ENCODE data around the gene NDUFAF3. TPM values are rescaled to one million over a fixed set of nuclear protein-coding genes. Genes with fewer than 3 reads are reported as not detected.

NDUFAF3 gene
- total RNA-seq, 1 donor from 2014 or later = 60.4 TPM

DNA sequence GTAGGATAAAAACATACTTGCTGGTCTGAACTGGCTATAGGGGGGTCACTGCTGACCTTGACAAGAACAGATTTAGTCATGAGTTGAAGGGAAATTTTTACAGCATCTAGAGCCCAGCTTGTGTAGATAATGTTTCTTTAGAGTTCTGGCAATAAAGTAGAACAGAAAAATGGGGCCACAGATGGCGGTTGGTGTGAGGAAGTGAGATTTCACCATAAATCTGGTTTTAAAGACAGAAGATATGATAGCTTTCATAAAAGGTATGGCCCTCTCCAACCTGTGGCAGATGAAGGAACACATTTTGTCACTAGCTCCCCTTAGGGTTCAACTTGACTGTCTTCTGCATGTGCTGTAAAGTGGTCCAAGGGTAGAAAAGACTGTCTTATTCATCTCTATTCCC is 31.6 kb downstream of the NDUFAF3 start:
- no peak overlapping the region for H3K4me3 Mint-ChIP-seq (ENCODE audit: unreplicated experiment)
- peaks cover 30% of the 10 kb centered on the region for H3K36me3 Mint-ChIP-seq (ENCODE audit: low read depth)
- no peak for DNase-seq (ENCODE audit: low spot score)
- no peaks in the 10 kb centered on the region for H3K9me3 Mint-ChIP-seq (ENCODE audit: low read depth)
- H3K4me1 Mint-ChIP-seq (ENCODE audit: low read depth) = peaks cover 6% of the 10 kb centered on the region
- TF ChIP-seq CTCF (IDR thresholded peaks at IDR 0.05) = no peak
- H3K27me3 Mint-ChIP-seq (ENCODE audit: low read depth) = no peaks in the 10 kb centered on the region
- no peak overlapping the region for H3K27ac Mint-ChIP-seq (ENCODE audit: unreplicated experiment)

- H3K9me3 Mint-ChIP-seq (ENCODE audit: low read depth) = no peaks in the 10 kb centered on the region
- TF ChIP-seq CTCF (IDR thresholded peaks at IDR 0.05) = no peak
- DNase-seq (ENCODE audit: low spot score) = no peak
- no peak overlapping the region for H3K4me3 Mint-ChIP-seq (ENCODE audit: unreplicated experiment)
- H3K27me3 Mint-ChIP-seq (ENCODE audit: low read depth) = no peaks in the 10 kb centered on the region
- H3K27ac Mint-ChIP-seq (ENCODE audit: unreplicated experiment) = no peak overlapping the region
- H3K36me3 Mint-ChIP-seq (ENCODE audit: low read depth) = peaks cover 30% of the 10 kb centered on the region
- H3K4me1 Mint-ChIP-seq (ENCODE audit: low read depth) = peaks cover 6% of the 10 kb centered on the region
Measured at GRCh38 chr3:49054344-49054862, 32.5 kb downstream of the NDUFAF3 start.

DNA sequence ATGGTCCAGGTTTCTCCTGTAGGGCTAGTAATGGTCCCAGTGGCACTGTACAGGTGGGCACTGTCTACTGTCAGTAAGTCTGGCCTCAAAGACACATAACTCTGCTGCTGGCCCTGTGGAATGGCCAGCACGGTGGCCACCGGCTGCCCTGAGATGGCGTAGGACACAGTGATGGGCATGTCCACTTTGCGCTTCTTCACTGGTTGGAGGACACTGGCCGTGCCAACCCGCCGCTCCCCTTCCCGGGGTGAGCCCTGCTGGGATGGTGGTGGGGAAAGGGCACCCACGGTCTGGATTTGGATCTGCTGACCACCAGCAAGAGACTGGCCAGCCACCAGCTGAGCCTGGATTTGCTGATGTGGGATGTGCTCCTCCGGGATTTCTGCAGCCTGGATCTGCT is 35.3 kb downstream of the NDUFAF3 start:
- DNase-seq (ENCODE audit: low spot score) = no peak
- Mint-ChIP-seq H3K4me3 (ENCODE audit: unreplicated experiment) (no peak overlapping the region), H3K27me3 (ENCODE audit: low read depth) (no peaks in the 10 kb centered on the region), H3K9me3 (ENCODE audit: low read depth) (no peaks in the 10 kb centered on the region), H3K27ac (ENCODE audit: unreplicated experiment) (peak overlapping the region; percentile 12), H3K36me3 (ENCODE audit: low read depth) (peaks cover 27% of the 10 kb centered on the region), H3K4me1 (ENCODE audit: low read depth) (peaks cover 6% of the 10 kb centered on the region)
- TF ChIP-seq CTCF (IDR thresholded peaks at IDR 0.05) = no peak

DNA sequence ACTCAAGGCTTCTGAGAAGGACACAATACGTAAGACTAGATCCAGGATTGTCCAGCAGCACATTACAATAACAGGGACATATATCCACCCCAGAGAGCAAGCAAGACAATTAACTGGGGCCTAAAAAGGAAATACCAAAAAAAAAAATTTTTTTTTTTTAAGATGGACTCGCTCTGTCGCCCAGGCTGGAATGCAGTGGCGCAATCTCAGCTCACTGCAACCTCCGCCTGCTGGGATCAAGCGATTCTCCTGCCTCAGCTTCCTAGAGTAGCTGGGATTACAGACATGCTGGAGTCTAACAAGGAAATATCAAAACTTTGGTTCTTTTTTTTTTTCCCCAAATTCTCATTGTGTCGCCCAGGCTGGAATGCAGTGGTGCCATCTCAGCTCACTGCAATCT is 36.1 kb downstream of the NDUFAF3 start:
- Mint-ChIP-seq H3K36me3 (ENCODE audit: low read depth) (peaks cover 23% of the 10 kb centered on the region), H3K27me3 (ENCODE audit: low read depth) (no peaks in the 10 kb centered on the region), H3K9me3 (ENCODE audit: low read depth) (no peaks in the 10 kb centered on the region), H3K27ac (ENCODE audit: unreplicated experiment) (no peak overlapping the region), H3K4me3 (ENCODE audit: unreplicated experiment) (no peak overlapping the region), H3K4me1 (ENCODE audit: low read depth) (peaks cover 6% of the 10 kb centered on the region)
- no peak for DNase-seq (ENCODE audit: low spot score)
- no peak for TF ChIP-seq CTCF (IDR thresholded peaks at IDR 0.05)

Small RNA genes lying within 50 kb of the gene (microRNA-seq; reads per million reads assigned to microRNA genes)
- 10,485 reads per million, percentile 94 among the genes with 10 or more reads in this experiment for gene MIR191 (ENCODE audit: borderline number of aligned reads)
- gene MIR425 (ENCODE audit: borderline number of aligned reads) = 2,990 reads per million, percentile 88 among the genes with 10 or more reads in this experiment

Other genes with a start within 250 kb of the NDUFAF3 start
- gene PRKAR2A, start 174.2 kb upstream of the NDUFAF3 start, total RNA-seq = 66.5 to 75.5 TPM (median 73.3 TPM) in 3 replicates
- 21.7 to 28.1 TPM (median 23.7 TPM) in 3 replicates for gene SLC25A20, start 123.2 kb upstream of the NDUFAF3 start, total RNA-seq
- gene ARIH2, start 103.3 kb upstream of the NDUFAF3 start, total RNA-seq = 61.7 to 69.9 TPM (median 69.2 TPM) in 3 replicates
- 25.6 to 31.0 TPM (median 26.3 TPM) in 3 replicates for gene P4HTM, start 31.9 kb upstream of the NDUFAF3 start, total RNA-seq
- 164 to 222 TPM (median 168 TPM) in 3 replicates for gene WDR6, start 14.7 kb upstream of the NDUFAF3 start, total RNA-seq
- gene DALRD3, start 3.5 kb upstream of the NDUFAF3 start, total RNA-seq = 18.3 to 29.7 TPM (median 21.5 TPM) in 3 replicates
- 133 to 199 TPM (median 140 TPM) in 3 replicates for gene IMPDH2, start 7.3 kb downstream of the NDUFAF3 start, total RNA-seq
- 77.5 to 89.5 TPM (median 79.3 TPM) in 3 replicates for gene QRICH1, start 72.0 kb downstream of the NDUFAF3 start, total RNA-seq
- gene QARS1, start 82.6 kb downstream of the NDUFAF3 start, total RNA-seq = 144 to 225 TPM (median 177 TPM) in 3 replicates
- gene USP19, start 98.7 kb downstream of the NDUFAF3 start, total RNA-seq = 34.2 to 43.4 TPM (median 35.6 TPM) in 3 replicates
- gene LAMB2, start 110.9 kb downstream of the NDUFAF3 start, total RNA-seq = 824 to 1,096 TPM (median 1,075 TPM) in 3 replicates
- gene CCDC71, start 144.2 kb downstream of the NDUFAF3 start, total RNA-seq = 18.1 to 19.4 TPM (median 18.7 TPM) in 3 replicates
- 15.6 to 40.8 TPM (median 35.1 TPM) in 3 replicates for gene KLHDC8B, start 149.5 kb downstream of the NDUFAF3 start, total RNA-seq

All from chondrocyte (in vitro differentiated cells).